IMR-90 (cell line): Measurements from ENCODE around the gene CD99L2. TPM values are rescaled to one million over a fixed set of nuclear protein-coding genes. Genes with fewer than 3 reads are reported as not detected.

Source experiments
- ATAC-seq: fragments of 200-7000 bp; cut with Tn5 transposase; 2 replicates; pipeline ENCODE4 v1.9.1; 2020; ENCODE audit warnings: low read depth, mild to moderate bottlenecking, moderate library complexity
- BruUV-seq: library from RNA; stranded (reverse); fragments of 400-500 nt; replicated peaks from 2 replicates; lab custom pipeline; 2021; lab: Mats Ljungman, UMichigan
- CTCF ChIA-PET: fragments of 300-600 bp; formaldehyde crosslinking; extraction: SDS; loops from one replicate; lab custom pipeline; 2021; ENCODE audit warnings: antibody characterized with exemption; lab: Yijun Ruan, JAX
- POLR2A ChIA-PET: fragments of 300-600 bp; sonication (Branson Sonifier 250); formaldehyde crosslinking; loops from one replicate; lab custom pipeline; 2022; ENCODE audit warnings: antibody characterized with exemption; ENCODE audit not compliant: unreplicated experiment; lab: Charles Lee
- DNase-seq: peaks from one replicate; pipeline ENCODE4 v3.0.0; 2013
- H2AFZ ChIP-seq: replicated peaks from 2 replicates; pipeline ENCODE3; 2013; ENCODE audit warnings: low read length, mild to moderate bottlenecking; ENCODE audit not compliant: poor library complexity
- H2AK5ac ChIP-seq: 2 replicates; pipeline ENCODE4 v1.6.1; 2013; ENCODE audit warnings: low read depth, low read length, inconsistent platforms
- H2AK9ac ChIP-seq: replicated peaks from 2 replicates; pipeline ENCODE3; 2013; ENCODE audit warnings: mild to moderate bottlenecking, low read depth, low read length, moderate library complexity; ENCODE audit not compliant: poor library complexity
- H2BK120ac ChIP-seq: 2 replicates; pipeline ENCODE4 v1.6.1; 2013; ENCODE audit warnings: low read depth, low read length, inconsistent platforms
- H2BK15ac ChIP-seq: 3 replicates; pipeline ENCODE4 v1.6.1; 2013; ENCODE audit warnings: low read depth, low read length, inconsistent platforms
- H2BK20ac ChIP-seq: 2 replicates; pipeline ENCODE4 v1.6.1; 2013; ENCODE audit warnings: low read depth, mild to moderate bottlenecking, inconsistent platforms, low read length, moderate library complexity
- H2BK5ac ChIP-seq: 2 replicates; pipeline ENCODE4 v1.6.1; 2013; ENCODE audit warnings: mild to moderate bottlenecking, low read depth, low read length, inconsistent platforms; ENCODE audit not compliant: poor library complexity, severe bottlenecking
- H3K14ac ChIP-seq: replicated peaks from 2 replicates; pipeline ENCODE4 v1.6.1; 2013; ENCODE audit warnings: low read depth, low read length, inconsistent platforms
- H3K18ac ChIP-seq: 2 replicates; pipeline ENCODE4 v1.6.1; 2013; ENCODE audit warnings: low read depth, low read length, control low read depth
- H3K23ac ChIP-seq: 2 replicates; pipeline ENCODE4 v1.6.1; 2013; ENCODE audit warnings: low read depth, low read length, inconsistent platforms
- H3K27ac ChIP-seq: 2 replicates; pipeline ENCODE4 v1.5.1; 2013; ENCODE audit warnings: mild to moderate bottlenecking, control low read depth, low read length; ENCODE audit not compliant: insufficient read depth
- H3K27me3 ChIP-seq: 2 replicates; pipeline ENCODE4 v1.6.1; 2013; ENCODE audit warnings: low read length; ENCODE audit not compliant: control insufficient read depth, insufficient read depth
- H3K36me3 ChIP-seq: 2 replicates; pipeline ENCODE4 v1.6.1; 2013; ENCODE audit warnings: low read length, mixed read lengths; ENCODE audit not compliant: control insufficient read depth, insufficient read depth
- H3K4ac ChIP-seq: 2 replicates; pipeline ENCODE4 v1.6.1; 2013; ENCODE audit warnings: low read depth, low read length, inconsistent platforms
- H3K4me1 ChIP-seq: 2 replicates; pipeline ENCODE4 v1.6.1; 2013; ENCODE audit warnings: low read length, mixed read lengths; ENCODE audit not compliant: control insufficient read depth, insufficient read depth
- H3K4me2 ChIP-seq: 2 replicates; pipeline ENCODE4 v1.6.1; 2013; ENCODE audit warnings: low read depth, mild to moderate bottlenecking, control low read depth, low read length, moderate library complexity
- H3K4me3 ChIP-seq: 2 replicates; pipeline ENCODE4 v1.5.1; 2013; ENCODE audit warnings: low read depth, mild to moderate bottlenecking, control low read depth, low read length, moderate library complexity; ENCODE audit not compliant: insufficient read depth
- H3K56ac ChIP-seq: 2 replicates; pipeline ENCODE4 v1.6.1; 2013; ENCODE audit warnings: low read length, inconsistent platforms; ENCODE audit not compliant: insufficient read depth; ENCODE audit errors: extremely low read depth
- H3K79me1 ChIP-seq, 2 experiments: 2 replicates each; pipeline ENCODE4 v1.6.1; 2013; ENCODE audit warnings: low read length in 2 of 2, inconsistent platforms in 1 of 2, low read depth in 1 of 2
- H3K9ac ChIP-seq: 2 replicates; pipeline ENCODE4 v1.6.1; 2013; ENCODE audit warnings: low read depth, low read length, control low read depth
- H3K9me1 ChIP-seq: 2 replicates; pipeline ENCODE4 v1.6.1; 2013; ENCODE audit warnings: low read length, inconsistent platforms; ENCODE audit not compliant: insufficient read depth
- H3K9me3 ChIP-seq: 2 replicates; pipeline ENCODE4 v1.6.1; 2013; ENCODE audit warnings: low read length; ENCODE audit not compliant: control insufficient read depth, insufficient read depth
- H4K20me1 ChIP-seq: 2 replicates; pipeline ENCODE4 v1.6.1; 2013; ENCODE audit warnings: low read length, inconsistent platforms; ENCODE audit not compliant: insufficient read depth
- H4K5ac ChIP-seq: 2 replicates; pipeline ENCODE4 v1.6.1; 2013; ENCODE audit warnings: mild to moderate bottlenecking, low read depth, low read length, control low read depth
- H4K8ac ChIP-seq, 2 experiments: 2 replicates each; pipeline ENCODE4 v1.6.1; 2013; ENCODE audit warnings: low read depth in 2 of 2, low read length in 2 of 2, control low read depth in 1 of 2, inconsistent platforms in 1 of 2
- H4K91ac ChIP-seq: 2 replicates; pipeline ENCODE4 v1.6.1; 2013; ENCODE audit warnings: low read depth, low read length, inconsistent platforms; ENCODE audit not compliant: insufficient read depth
- BHLHE40 ChIP-seq: fragments of 150-350 bp; IDR thresholded peaks from 2 replicates; pipeline ENCODE4 v1.6.1; 2016; ENCODE audit warnings: mild to moderate bottlenecking, low read depth, low read length
- CEBPB ChIP-seq: IDR thresholded peaks from 2 replicates; pipeline ENCODE4 v1.6.1; 2012; ENCODE audit warnings: low read depth, low read length, improper control_type of control experiment
- MAFK ChIP-seq: IDR thresholded peaks from 2 replicates; pipeline ENCODE4 v1.6.1; 2012; ENCODE audit warnings: low read depth, low read length, improper control_type of control experiment
- MXI1 ChIP-seq: IDR thresholded peaks from 2 replicates; pipeline ENCODE4 v1.6.1; 2012; ENCODE audit warnings: low read depth, mild to moderate bottlenecking, low read length, moderate library complexity, borderline replicate concordance
- NFE2L2 ChIP-seq: fragments of 150-350 bp; IDR thresholded peaks from 2 replicates; pipeline ENCODE4 v1.6.1; 2016; ENCODE audit warnings: low read depth, mild to moderate bottlenecking, low read length
- POLR2A ChIP-seq: IDR thresholded peaks from 2 replicates; pipeline ENCODE4 v1.6.1; 2012; ENCODE audit warnings: mild to moderate bottlenecking, low read depth, low read length
- RAD21 ChIP-seq: IDR thresholded peaks from 2 replicates; pipeline ENCODE4 v1.6.1; 2012; ENCODE audit warnings: low read length, improper control_type of control experiment
- RCOR1 ChIP-seq: IDR thresholded peaks from 2 replicates; pipeline ENCODE4 v1.6.1; 2012; ENCODE audit warnings: mild to moderate bottlenecking, low read length, improper control_type of control experiment; ENCODE audit not compliant: insufficient replicate concordance
- RFX5 ChIP-seq: IDR thresholded peaks from 2 replicates; pipeline ENCODE4 v1.8.0; 2012; ENCODE audit warnings: low read depth, mild to moderate bottlenecking, low read length, moderate library complexity
- SMC3 ChIP-seq: fragments of 150-350 bp; IDR thresholded peaks from 2 replicates; pipeline ENCODE4 v1.6.1; 2016; ENCODE audit warnings: low read depth, mild to moderate bottlenecking, antibody characterized with exemption, low read length, moderate library complexity
- WGBS, 2 experiments: methylation state at CpG; one replicate each; pipeline versions ENCODE4 v1.1.5 to v1.1.7; 2013; ENCODE audit warnings: missing lambda C conversion rate in 2 of 2; ENCODE audit not compliant: insufficient read length in 1 of 2; ENCODE audit errors: extremely low coverage in 2 of 2; 5-methylcytosine and 5-hydroxymethylcytosine counted together
- dilution Hi-C: fragments of 300-500 bp; cut with HindIII; formaldehyde crosslinking; loops from one replicate; pipeline ENCODE4 v1.14.3; 2018; ENCODE audit warnings: low sequenced_read_pairs; ENCODE audit not compliant: unreplicated experiment
- in situ Hi-C: fragments of 300-500 bp; cut with MboI; formaldehyde crosslinking; loops from 3 replicates; pipeline ENCODE4 v1.14.3; 2019; ENCODE audit warnings: low sequenced_read_pairs, inconsistent platforms, mixed read lengths
- intact Hi-C: fragments of 100-400 bp; cut with micrococcal nuclease; formaldehyde crosslinking; loops from 2 replicates; pipeline ENCODE4 v1.10.0; 2022
- polyA plus RNA-seq, 3 experiments: library from polyadenylated mRNA; depleted of rRNA; stranded (reverse); fragments of >200 nt; gene quantifications; 2 replicates each; pipeline ENCODE4 v1.2.3, GENCODE V29; 2012; ENCODE audit warnings: low replicate concordance in 1 of 3
- total RNA-seq: library from RNA; depleted of rRNA; stranded (reverse); fragments of >200 nt; gene quantifications from 2 replicates; pipeline ENCODE4 v1.2.3, GENCODE V29; 2012
- TF ChIP-seq, protein P1 (sequence below): fragments of 150-350 bp; IDR thresholded peaks from 2 replicates; pipeline ENCODE4 v1.6.1; 2017; ENCODE audit warnings: mild to moderate bottlenecking, antibody characterized with exemption, low read length, low read depth
- TF ChIP-seq, protein P2 (sequence below): conservative IDR thresholded peaks from 2 replicates; pipeline ENCODE4 v1.5.1; 2012; ENCODE audit warnings: mild to moderate bottlenecking, low read depth, low read length, improper control_type of control experiment

The CD99L2 gene
- total and polyA plus RNA-seq, 2 of the 4 experiments (the other 2 are of a cell fraction) = 17.4 to 41.4 TPM

DNA sequence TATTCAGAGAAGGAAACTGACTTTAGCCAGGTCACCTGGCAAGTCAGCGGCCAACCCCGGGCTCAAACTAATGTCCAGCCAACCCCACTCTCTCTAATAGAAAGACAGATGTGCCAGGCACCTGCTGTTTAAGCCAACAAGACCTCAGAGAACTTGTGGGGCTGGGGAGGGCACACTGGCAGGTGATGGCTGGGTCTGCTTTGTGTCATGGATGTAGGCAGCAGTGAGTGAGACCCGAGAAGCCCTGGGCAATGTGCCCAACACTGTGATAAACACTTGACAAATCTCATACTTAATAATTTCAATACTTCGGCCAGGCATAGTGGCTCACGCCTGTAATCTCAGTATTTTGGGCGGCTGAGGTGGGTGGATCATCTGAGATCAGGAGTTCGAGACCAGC lies 9.0 kb upstream of the CD99L2 start:
- no TSS peak for BruUV-seq
- no CpG with 5 or more reads among the region's 7 CpGs for WGBS, 2 experiments
- no peak overlapping the region for H2AK9ac ChIP-seq
- H3K36me3 ChIP-seq = no peaks in the 10 kb centered on the region
- no peak overlapping the region for H2BK120ac ChIP-seq
- H4K5ac ChIP-seq = no peak overlapping the region
- H3K4me2 ChIP-seq = no peak overlapping the region
- H2AFZ ChIP-seq = no peak overlapping the region
- H3K9me1 ChIP-seq = no peaks in the 10 kb centered on the region
- H2BK20ac ChIP-seq = no peak overlapping the region
- DNase-seq (no peak), ATAC-seq (no peak)
- dilution Hi-C loops = no loop called here
- H3K4me1 ChIP-seq = no peaks in the 10 kb centered on the region
- intact Hi-C loops = no loop called here
- in situ Hi-C loops = no loop called here
- no peak overlapping the region for H3K56ac ChIP-seq
- H3K23ac ChIP-seq = no peak overlapping the region
- H4K8ac ChIP-seq = no peak overlapping the region
- no peak for TF ChIP-seq NFE2L2
- TF ChIP-seq, protein P1, sequence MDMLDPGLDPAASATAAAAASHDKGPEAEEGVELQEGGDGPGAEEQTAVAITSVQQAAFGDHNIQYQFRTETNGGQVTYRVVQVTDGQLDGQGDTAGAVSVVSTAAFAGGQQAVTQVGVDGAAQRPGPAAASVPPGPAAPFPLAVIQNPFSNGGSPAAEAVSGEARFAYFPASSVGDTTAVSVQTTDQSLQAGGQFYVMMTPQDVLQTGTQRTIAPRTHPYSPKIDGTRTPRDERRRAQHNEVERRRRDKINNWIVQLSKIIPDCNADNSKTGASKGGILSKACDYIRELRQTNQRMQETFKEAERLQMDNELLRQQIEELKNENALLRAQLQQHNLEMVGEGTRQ = no peak
- TF ChIP-seq RCOR1 = no peak
- TF ChIP-seq SMC3 = no peak
- TF ChIP-seq MXI1 = no peak
- TF ChIP-seq RAD21 = no peak
- TF ChIP-seq MAFK = no peak
- TF ChIP-seq, protein P2, sequence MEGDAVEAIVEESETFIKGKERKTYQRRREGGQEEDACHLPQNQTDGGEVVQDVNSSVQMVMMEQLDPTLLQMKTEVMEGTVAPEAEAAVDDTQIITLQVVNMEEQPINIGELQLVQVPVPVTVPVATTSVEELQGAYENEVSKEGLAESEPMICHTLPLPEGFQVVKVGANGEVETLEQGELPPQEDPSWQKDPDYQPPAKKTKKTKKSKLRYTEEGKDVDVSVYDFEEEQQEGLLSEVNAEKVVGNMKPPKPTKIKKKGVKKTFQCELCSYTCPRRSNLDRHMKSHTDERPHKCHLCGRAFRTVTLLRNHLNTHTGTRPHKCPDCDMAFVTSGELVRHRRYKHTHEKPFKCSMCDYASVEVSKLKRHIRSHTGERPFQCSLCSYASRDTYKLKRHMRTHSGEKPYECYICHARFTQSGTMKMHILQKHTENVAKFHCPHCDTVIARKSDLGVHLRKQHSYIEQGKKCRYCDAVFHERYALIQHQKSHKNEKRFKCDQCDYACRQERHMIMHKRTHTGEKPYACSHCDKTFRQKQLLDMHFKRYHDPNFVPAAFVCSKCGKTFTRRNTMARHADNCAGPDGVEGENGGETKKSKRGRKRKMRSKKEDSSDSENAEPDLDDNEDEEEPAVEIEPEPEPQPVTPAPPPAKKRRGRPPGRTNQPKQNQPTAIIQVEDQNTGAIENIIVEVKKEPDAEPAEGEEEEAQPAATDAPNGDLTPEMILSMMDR = no peak
- no peak for TF ChIP-seq BHLHE40
- TF ChIP-seq RFX5 = no peak
- TF ChIP-seq POLR2A = no peak
- no peak for TF ChIP-seq CEBPB
- H3K79me1 ChIP-seq = no peaks in the 10 kb centered on the region
- H3K4me3 ChIP-seq = no peak overlapping the region
- H3K4ac ChIP-seq = no peak overlapping the region
- H3K27me3 ChIP-seq = peaks cover 2% of the 10 kb centered on the region; the same call in 1 of the 2 replicates
- no peak overlapping the region for H2BK5ac ChIP-seq
- H4K20me1 ChIP-seq = no peaks in the 10 kb centered on the region
- no peak overlapping the region for H2BK15ac ChIP-seq
- no peaks in the 10 kb centered on the region for H3K9me3 ChIP-seq
- no peak overlapping the region for H3K18ac ChIP-seq
- H3K27ac ChIP-seq = no peak overlapping the region
- ChIA-PET POLR2A (no interaction called here), CTCF (no interaction called here)
- no peak overlapping the region for H2AK5ac ChIP-seq
- no peak overlapping the region for H3K9ac ChIP-seq
- H3K14ac ChIP-seq = no peak overlapping the region
- no peak overlapping the region for H4K91ac ChIP-seq
